Body of pancreas (tissue), 4 donors: ENCODE results near the gene MMP19. TPM values are rescaled to one million over a fixed set of nuclear protein-coding genes. Genes with fewer than 3 reads are reported as not detected.

ENCODE experiments used
- ATAC-seq: fragments of 150-250 bp; one replicate; pipeline ENCODE4 v1.9.1; 2016
- DNase-seq, 4 donors: peaks; one replicate each; pipeline ENCODE4 v3.0.0-alpha.2; 2019
- H3K27ac ChIP-seq, 4 donors: fragments of 200-600 bp; sonication (generic); 1 replicate in 3 of 4; 2 replicates in 1 of 4; pipeline versions ENCODE4 v1.5.1 to v1.6.1; 2016 to 2019; ENCODE audit warnings: mild to moderate bottlenecking in 1 of 4, mixed read lengths in 1 of 4, moderate library complexity in 1 of 4
- H3K27me3 ChIP-seq, 2 donors: fragments of 200-600 bp; sonication (generic); one replicate each; pipeline ENCODE4 v1.6.0; 2016; ENCODE audit warnings: mild to moderate bottlenecking in 1 of 2
- H3K36me3 ChIP-seq, 2 donors: fragments of 200-600 bp; sonication (generic); replicated peaks in 1 of 2; 2 replicates each; pipeline ENCODE4 v1.5.1; 2016; ENCODE audit warnings: low read depth in 2 of 2; ENCODE audit not compliant: insufficient read depth in 1 of 2
- H3K4me1 ChIP-seq: fragments of 200-600 bp; sonication (generic); one replicate; pipeline ENCODE4 v1.6.0; 2016
- H3K4me3 ChIP-seq, 2 donors: fragments of 200-600 bp; sonication (generic); 1 replicate in 1 of 2; 2 replicates in 1 of 2; pipeline ENCODE4 v1.5.1; 2016 to 2019
- H3K9me3 ChIP-seq, 3 donors: fragments of 200-600 bp; sonication (generic); 1 replicate in 2 of 3; 2 replicates in 1 of 3; pipeline ENCODE4 v1.5.1; 2016
- CTCF ChIP-seq, 7 experiments: fragments of 450-650 bp in 4 of 7; fragments of 200-600 bp in 3 of 7; sonication (generic) in 3 of 7; IDR thresholded peaks; one replicate each; pipeline ENCODE4 v1.5.1; 2016 to 2019; ENCODE audit warnings: antibody characterized with exemption in 7 of 7
- POLR2A ChIP-seq, 3 donors: fragments of 450-650 bp; IDR thresholded peaks; one replicate each; pipeline ENCODE4 v1.6.1; 2016; ENCODE audit warnings: antibody characterized with exemption in 3 of 3, mild to moderate bottlenecking in 2 of 3
- WGBS, 2 donors: methylation state at CpG; one replicate each; pipeline ENCODE4 v1.1.5; 2017; 5-methylcytosine and 5-hydroxymethylcytosine counted together
- intact Hi-C: fragments of 100-400 bp; cut with DNase I; formaldehyde crosslinking; loops from one replicate; pipeline ENCODE4 v1.15.1; 2023
- total RNA-seq, 2 donors: library from RNA; depleted of rRNA; stranded (reverse); fragments of >200 nt; gene quantifications; one replicate each; pipeline ENCODE4 v1.1.0, GENCODE V29; 2016

Gene MMP19
- total RNA-seq, 2 donors from 2014 or later: 3.4 to 23.4 TPM

- H3K4me3 ChIP-seq: no peak overlapping the region
- H3K27me3 ChIP-seq: no peaks in the 10 kb centered on the region
- peak overlapping the region in 2 of 4 donors; percentile 63 to 75 for H3K27ac ChIP-seq
- 90 to 91% methylated on average over 5 of the region's 5 CpGs for WGBS, 2 donors
- H3K9me3 ChIP-seq: no peaks in the 10 kb centered on the region
- intact Hi-C loops: loop anchor here (10.0 kb wide), 1 partner anchor 80 kb away; the partner anchor contains the start of gene GDF11
- peaks cover 72% of the 10 kb centered on the region for H3K4me1 ChIP-seq
- no peak for DNase-seq
- no peak for ATAC-seq
- TF ChIP-seq POLR2A (IDR thresholded peaks at IDR 0.05): no peak
- no peak for TF ChIP-seq CTCF (IDR thresholded peaks at IDR 0.05)
- peaks cover 0 to 12% of the 10 kb centered on the region in 2 donors for H3K36me3 ChIP-seq
Observed at GRCh38 chr12:55824726-55825125, 18.0 kb downstream of the MMP19 start.

GRCh38 chr12:55823419-55823818 is 19.3 kb downstream of the MMP19 start:
- WGBS, 2 donors: 26 to 34% methylated on average over 4 of the region's 4 CpGs
- peaks cover 0 to 13% of the 10 kb centered on the region in 2 donors for H3K36me3 ChIP-seq
- no peak overlapping the region for H3K4me3 ChIP-seq
- DNase-seq (no peak), ATAC-seq (peak; percentile 79)
- H3K9me3 ChIP-seq: no peaks in the 10 kb centered on the region
- H3K27me3 ChIP-seq: no peaks in the 10 kb centered on the region
- H3K27ac ChIP-seq: peak overlapping the region; percentile 56 to 75 (median 60)
- peaks cover 75% of the 10 kb centered on the region for H3K4me1 ChIP-seq
- intact Hi-C loops: loop anchor here (10.0 kb wide), 1 partner anchor 79 kb away; the partner anchor contains the start of gene GDF11
- TF ChIP-seq POLR2A (IDR thresholded peaks at IDR 0.05) (no peak), CTCF (IDR thresholded peaks at IDR 0.05) (no peak)

- ATAC-seq (no peak), DNase-seq (peak in 2 of 4 donors; percentile 49 to 53)
- peak overlapping the region in 3 of 4 donors; percentile 58 to 75 (median 63) for H3K27ac ChIP-seq
- no peaks in the 10 kb centered on the region for H3K27me3 ChIP-seq
- peaks cover 65% of the 10 kb centered on the region for H3K4me1 ChIP-seq
- H3K9me3 ChIP-seq: no peaks in the 10 kb centered on the region
- H3K4me3 ChIP-seq: no peak overlapping the region
- H3K36me3 ChIP-seq: peaks cover 0 to 13% of the 10 kb centered on the region in 2 donors
- TF ChIP-seq POLR2A (IDR thresholded peaks at IDR 0.05) (no peak), CTCF (IDR thresholded peaks at IDR 0.05) (peak in 6 of 7 experiments; percentile 24 to 50 (median 42))
- intact Hi-C loops: loop anchor here (10.0 kb wide), 1 partner anchor 77 kb away; the partner anchor contains the start of gene GDF11
- 16 to 19% methylated on average over 6 of the region's 6 CpGs for WGBS, 2 donors
Observed at GRCh38 chr12:55822228-55822627, 20.5 kb downstream of the MMP19 start.

- Histone ChIP-seq H3K4me3 (no peak overlapping the region), H3K36me3 (peaks cover 0 to 13% of the 10 kb centered on the region in 2 donors), H3K27me3 (no peaks in the 10 kb centered on the region), H3K9me3 (no peaks in the 10 kb centered on the region), H3K4me1 (peaks cover 60% of the 10 kb centered on the region), H3K27ac (no peak overlapping the region)
- DNase-seq (no peak), ATAC-seq (no peak)
- TF ChIP-seq POLR2A (IDR thresholded peaks at IDR 0.05) (no peak), CTCF (IDR thresholded peaks at IDR 0.05) (no peak)
- WGBS, 2 donors: 90 to 95% methylated on average over 1 of the region's 1 CpG
- intact Hi-C loops: loop anchor here (10.0 kb wide), 1 partner anchor 76 kb away; the partner anchor contains the start of gene GDF11
Observed at GRCh38 chr12:55820679-55821078, 22.1 kb downstream of the MMP19 start.

- intact Hi-C loops: no loop called here
- H3K4me3 ChIP-seq: no peak overlapping the region
- H3K27ac ChIP-seq: no peak overlapping the region
- peaks cover 0 to 13% of the 10 kb centered on the region in 2 donors for H3K36me3 ChIP-seq
- no peak for DNase-seq
- WGBS, 2 donors: 65 to 75% methylated on average over 6 of the region's 6 CpGs
- no peaks in the 10 kb centered on the region for H3K9me3 ChIP-seq
- H3K27me3 ChIP-seq: no peaks in the 10 kb centered on the region
- ATAC-seq: no peak
- no peak for TF ChIP-seq CTCF (IDR thresholded peaks at IDR 0.05)
- TF ChIP-seq POLR2A (IDR thresholded peaks at IDR 0.05): no peak
- H3K4me1 ChIP-seq: peaks cover 59% of the 10 kb centered on the region
Observed at GRCh38 chr12:55818886-55819285, 23.9 kb downstream of the MMP19 start.
